AML-193 (cell line): ENCODE data around the gene WNT7A.

Experiments used
- DNase-seq, 2 experiments: peaks; one replicate each; lab custom pipeline; 2025; lab: John Stamatoyannopoulos, UW

WNT7A gene

GRCh38 chr3:13827256-13827655 is 52.6 kb downstream of the WNT7A start:
- DNase-seq, result no peak

GRCh38 chr3:13826672-13827071 is 53.2 kb downstream of the WNT7A start:
- DNase-seq, result no peak

GRCh38 chr3:13825821-13826220 is 54.0 kb downstream of the WNT7A start:
- DNase-seq, result no peak

- no peak for DNase-seq
These were observed 54.6 kb downstream of the WNT7A start for GRCh38 chr3:13825311-13825579.

- DNase-seq, result no peak
These were observed 55.2 kb downstream of the WNT7A start for GRCh38 chr3:13824521-13825310.

GRCh38 chr3:13823692-13824091 is 56.2 kb downstream of the WNT7A start:
- no peak for DNase-seq

GRCh38 chr3:13822871-13823585 is 56.8 kb downstream of the WNT7A start:
- DNase-seq, result no peak

- DNase-seq, result no peak
These were observed 57.8 kb downstream of the WNT7A start for GRCh38 chr3:13822042-13822441.

GRCh38 chr3:13821126-13821525 is 58.7 kb downstream of the WNT7A start:
- DNase-seq, result no peak

- DNase-seq, result no peak
These were observed 61.0 kb downstream of the WNT7A start for GRCh38 chr3:13818919-13819318.

- DNase-seq, result no peak
These were observed 64.7 kb downstream of the WNT7A start for GRCh38 chr3:13815088-13815683.

GRCh38 chr3:13812034-13812471 is 67.8 kb downstream of the WNT7A start:
- DNase-seq, result no peak

- DNase-seq, result no peak
These were observed 68.3 kb downstream of the WNT7A start for GRCh38 chr3:13811614-13812013.

GRCh38 chr3:13808550-13808949 is 71.3 kb downstream of the WNT7A start:
- no peak for DNase-seq

- peak in 1 of 2 experiments; percentile 3 for DNase-seq
These were observed 78.3 kb downstream of the WNT7A start for GRCh38 chr3:13801361-13802204.

GRCh38 chr3:13800064-13800463 is 79.8 kb downstream of the WNT7A start:
- DNase-seq, result no peak

GRCh38 chr3:13798401-13798800 is 81.5 kb downstream of the WNT7A start:
- DNase-seq, result no peak

GRCh38 chr3:13796701-13797460 is 83.0 kb downstream of the WNT7A start:
- DNase-seq, result no peak

- DNase-seq, result no peak
These were observed 84.1 kb downstream of the WNT7A start for GRCh38 chr3:13795816-13796215.

GRCh38 chr3:13794322-13794721 is 85.5 kb downstream of the WNT7A start:
- no peak for DNase-seq

GRCh38 chr3:13793451-13793850 is 86.4 kb downstream of the WNT7A start:
- DNase-seq, result no peak
